Stimulated activated CD8-positive, alpha-beta memory T cell treated with anti-CD3 and anti-CD28 coated beads, Interleukin-12 subunit alpha, Interleukin-12 subunit beta, amount 100 ng/mL, for 4 hours (primary cell): ENCODE data around the gene PPP1R18.

Experiments
- DNase-seq: peaks from one replicate; pipeline ENCODE4 v3.0.0-alpha.2; 2020; ENCODE audit warnings: low read depth

Gene PPP1R18

GRCh38 chr6:30689022-30689865, 2.8 kb upstream of the PPP1R18 start:
- DNase-seq = no peak

DNA sequence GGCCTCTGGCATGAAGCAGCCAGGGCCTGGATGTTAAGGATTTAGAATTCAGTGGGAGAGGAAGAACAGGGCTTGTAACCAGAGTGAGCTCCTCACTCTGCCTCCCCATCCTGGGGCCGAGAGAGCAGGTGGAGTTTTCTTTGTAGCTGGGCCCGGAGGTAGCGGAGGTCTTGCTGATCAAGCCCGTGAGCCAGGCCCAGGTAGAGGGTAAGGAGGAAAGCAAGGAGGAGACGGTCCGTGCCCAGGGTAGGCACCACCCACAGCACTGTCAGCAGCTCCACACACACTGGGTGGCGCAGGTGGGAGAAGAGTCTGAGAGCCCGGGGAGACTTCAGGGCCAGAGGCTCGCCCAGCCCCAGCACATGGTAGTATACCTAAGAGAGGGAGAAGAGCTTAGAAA, 2.1 kb upstream of the PPP1R18 start:
- DNase-seq = no peak

DNA sequence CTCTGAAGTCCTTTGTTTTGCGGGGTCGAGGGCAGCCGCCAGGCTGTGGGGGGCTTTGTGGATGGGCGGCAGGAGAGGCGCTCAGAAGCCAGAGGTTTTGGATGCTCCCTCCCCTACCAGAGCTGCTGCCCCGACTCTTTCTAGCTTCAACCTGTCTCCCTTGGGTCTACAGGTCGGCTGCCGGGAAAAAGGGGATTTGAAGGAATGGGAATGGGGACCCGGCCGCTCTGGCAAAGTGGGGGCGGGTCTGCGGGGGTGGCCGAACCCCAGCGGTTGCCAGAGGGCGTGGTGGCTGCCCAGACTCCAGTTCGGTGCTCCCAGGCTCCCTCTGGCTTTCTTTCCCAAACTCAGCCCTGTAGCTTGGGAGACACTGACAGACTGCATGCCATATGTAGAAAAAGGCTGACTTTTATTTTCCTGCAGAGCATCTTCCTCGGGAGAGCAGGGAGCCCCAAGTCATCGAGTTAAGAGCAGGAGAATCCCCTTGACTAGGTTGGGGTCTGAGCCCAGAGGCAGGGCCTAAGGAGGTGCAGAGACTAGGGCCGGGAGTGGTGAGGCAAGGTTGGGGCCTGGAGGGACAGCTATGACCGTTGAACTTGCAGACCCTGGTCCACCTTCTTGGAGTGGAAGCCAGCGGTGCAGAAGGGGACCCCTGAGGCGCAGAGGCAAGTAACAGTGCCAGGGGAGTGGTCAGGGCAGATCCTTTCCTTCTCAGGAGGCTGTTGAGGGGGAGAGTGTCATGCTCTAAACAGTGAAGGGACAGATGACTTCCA, 1.4 kb upstream of the PPP1R18 start:
- DNase-seq = no peak

DNA sequence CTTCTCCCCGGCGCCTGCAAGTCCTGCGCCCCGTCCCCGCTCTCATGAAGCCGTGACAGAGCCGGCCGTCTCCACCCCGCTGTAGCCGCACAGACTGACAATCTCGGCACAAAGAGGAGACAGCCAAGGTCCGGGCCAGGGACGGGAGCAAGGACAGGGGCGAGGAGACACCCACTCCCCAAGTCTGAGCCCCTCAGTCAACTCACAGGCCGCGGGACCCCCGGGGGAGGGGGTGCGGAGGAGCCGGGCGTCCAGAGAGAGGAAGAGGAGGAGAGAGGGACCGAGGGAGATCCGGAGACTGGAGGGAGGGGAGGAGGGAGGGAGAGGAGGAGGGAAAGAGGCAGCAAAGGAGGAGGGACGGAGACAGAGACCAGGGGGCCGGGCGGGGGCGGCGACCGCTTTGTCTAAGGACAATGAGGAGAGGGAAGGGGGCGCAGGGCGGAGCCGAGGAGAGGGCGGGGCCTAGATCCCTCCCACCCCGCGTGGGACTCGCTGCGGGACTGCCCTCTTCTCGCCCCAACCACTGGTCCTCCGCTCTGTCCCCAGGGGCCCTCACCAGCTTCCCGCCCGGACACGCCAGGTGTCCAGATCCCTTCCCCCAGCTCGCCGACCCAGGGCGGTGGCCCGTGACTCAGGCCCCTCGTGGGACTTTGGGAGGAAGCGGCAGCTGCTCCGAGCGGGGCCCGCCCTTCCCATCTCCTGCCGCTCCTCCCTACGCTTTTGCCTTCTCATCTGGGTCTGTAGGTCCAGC, 638 bp upstream of the PPP1R18 start:
- peak; percentile 66 for DNase-seq

DNA sequence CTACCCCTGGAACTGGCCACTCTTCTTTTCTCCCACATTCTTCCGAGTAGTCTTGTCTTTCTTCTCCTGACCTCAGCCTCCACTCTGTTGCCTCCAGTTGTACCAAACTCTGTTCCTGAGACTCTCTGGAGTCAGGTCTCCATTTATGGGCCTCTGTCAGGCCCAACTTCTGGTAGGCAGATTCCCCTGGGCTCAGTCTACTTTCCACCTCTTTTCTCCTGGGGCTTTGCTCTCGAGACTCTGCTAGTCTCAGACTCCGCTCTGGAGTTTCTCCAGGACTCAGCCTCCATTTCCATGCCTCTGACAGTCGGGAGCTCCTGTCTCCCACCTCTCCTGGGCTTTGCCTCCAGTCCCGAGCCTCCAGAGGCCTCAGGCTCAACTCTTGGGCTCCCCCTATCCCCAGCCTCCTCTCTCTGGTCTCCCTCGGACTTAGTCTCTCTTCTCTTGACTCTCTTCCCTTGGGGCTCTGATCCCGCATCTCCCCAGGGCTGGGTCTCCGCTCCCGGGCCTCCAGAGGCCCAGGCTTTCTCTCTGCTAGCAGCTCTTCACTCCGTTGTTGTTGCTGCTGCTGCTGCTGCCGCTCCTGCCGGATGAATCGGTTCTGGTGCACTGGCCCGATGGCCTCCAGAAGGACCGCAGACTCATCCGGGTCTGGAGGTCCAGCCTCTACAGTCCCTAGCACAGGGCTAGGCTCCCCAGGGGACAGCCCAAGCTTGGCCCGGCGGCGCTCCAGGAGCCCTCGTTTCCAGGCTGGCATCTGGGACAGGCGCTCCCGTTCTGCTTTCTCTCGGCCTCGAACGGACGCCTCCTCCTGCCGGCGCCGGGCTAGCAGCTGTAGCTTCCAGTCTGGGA, 1.1 kb downstream of the PPP1R18 start:
- DNase-seq = no peak

GRCh38 chr6:30684386-30685156, 1.9 kb downstream of the PPP1R18 start:
- peak; percentile 40 for DNase-seq

- no peak for DNase-seq
These were observed 2.5 kb downstream of the PPP1R18 start for GRCh38 chr6:30683980-30684338.

DNA sequence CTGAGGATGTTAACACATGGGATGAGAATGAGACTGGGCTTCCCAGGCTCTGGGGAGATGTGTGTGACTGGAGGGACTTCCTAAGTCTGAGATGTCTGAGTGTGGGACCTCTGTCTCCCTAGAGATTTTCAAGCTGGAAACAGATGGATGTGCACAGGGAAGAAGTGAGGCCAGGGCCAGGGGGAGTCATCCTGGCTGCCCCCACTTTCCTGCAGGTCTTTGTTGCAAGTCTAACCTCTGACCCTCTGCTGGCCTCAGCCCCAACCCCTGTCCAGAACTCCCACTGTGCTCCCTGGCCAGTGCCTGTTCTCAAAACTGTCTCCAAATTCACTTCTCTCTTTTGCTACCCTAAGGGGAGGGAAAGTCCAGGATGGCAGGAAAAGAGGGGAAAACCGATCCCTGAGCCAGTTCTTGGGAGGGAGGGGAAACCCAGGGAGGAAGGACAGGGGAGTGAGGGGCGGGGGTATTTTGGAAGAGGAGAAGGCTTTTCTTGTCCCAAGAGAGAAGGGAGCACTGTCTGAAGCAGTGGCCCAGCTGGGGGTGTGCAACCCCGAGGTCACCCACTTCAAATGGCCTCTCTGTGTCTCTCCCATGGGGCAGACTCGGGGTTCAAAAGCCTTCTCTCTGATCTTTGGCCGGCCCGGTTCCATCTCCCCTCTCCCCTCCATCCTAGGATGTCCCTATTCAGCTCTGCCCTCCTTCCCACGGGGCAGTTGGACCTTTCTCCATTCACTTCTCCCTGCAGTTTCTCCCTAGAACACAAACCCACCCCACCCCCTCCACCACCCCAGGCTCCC, 3.1 kb downstream of the PPP1R18 start:
- DNase-seq = no peak

GRCh38 chr6:30682143-30683117, 4.0 kb downstream of the PPP1R18 start:
- DNase-seq = peak; percentile 74

DNA sequence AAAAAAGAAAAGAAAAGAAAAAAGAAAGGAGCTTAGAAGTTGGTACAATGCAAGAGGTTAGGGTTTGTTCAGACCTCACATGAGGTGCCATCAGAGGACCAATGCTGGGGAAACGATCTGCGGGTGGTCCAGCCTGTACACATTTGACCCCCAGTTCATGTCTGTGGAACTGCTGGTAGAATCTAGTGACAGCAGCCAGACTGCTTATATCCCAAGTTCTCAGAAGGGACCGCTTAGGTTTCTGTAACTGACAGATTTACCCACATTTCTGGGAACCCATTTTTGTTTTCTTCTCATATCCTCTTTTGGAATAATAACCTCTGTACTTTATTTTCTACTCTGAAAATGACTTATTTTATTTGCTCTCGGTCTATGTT, 4.7 kb downstream of the PPP1R18 start:
- no peak for DNase-seq

- no peak for DNase-seq
These were observed 6.5 kb downstream of the PPP1R18 start for GRCh38 chr6:30679765-30680535.

- peak; percentile 85 for DNase-seq
These were observed 7.3 kb downstream of the PPP1R18 start for GRCh38 chr6:30678964-30679726.

DNA sequence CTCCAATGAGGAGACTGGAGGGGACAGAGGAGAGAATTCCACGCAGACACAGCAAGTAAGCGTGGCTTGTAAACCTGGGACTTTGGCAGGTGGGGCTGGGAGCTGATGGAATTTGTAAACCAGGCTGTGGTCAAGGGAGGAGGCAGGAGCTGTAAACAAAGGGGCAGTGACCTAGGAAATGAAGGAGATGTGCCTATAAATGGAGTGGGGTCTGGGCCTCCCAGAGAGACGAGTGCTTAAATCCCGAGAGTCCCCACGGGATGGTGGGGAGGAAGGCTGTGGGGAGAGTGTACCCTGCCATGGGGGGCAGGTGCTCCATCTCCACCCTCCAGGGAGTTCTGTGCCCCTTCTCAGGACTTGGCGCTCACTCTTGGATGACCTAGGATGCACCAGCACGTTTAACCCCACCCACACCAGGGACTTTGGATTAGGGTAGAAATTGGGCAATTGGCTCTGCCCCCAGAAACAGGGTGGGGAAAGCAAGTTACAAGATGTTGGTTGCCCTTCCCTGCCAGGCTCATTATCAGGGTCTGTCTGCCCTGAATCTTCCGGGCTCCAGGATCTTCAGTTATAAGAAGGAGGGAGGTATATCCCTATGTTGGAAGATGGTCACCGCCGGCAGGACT, 9.7 kb downstream of the PPP1R18 start:
- no peak for DNase-seq

GRCh38 chr6:30672445-30673253, 13.8 kb downstream of the PPP1R18 start, which contains the start of gene DHX16:
DHX16 (minus strand) TSS chr6:30673006; CDS start chr6:30672841, 165 bp downstream.
- peak; percentile 78 for DNase-seq

- DNase-seq = no peak
These were observed 15.5 kb downstream of the PPP1R18 start for GRCh38 chr6:30670760-30671527.
